Neural cell (in vitro differentiated cells): ENCODE measurements around the gene SLC27A2. TPM values are rescaled to one million over a fixed set of nuclear protein-coding genes. Genes with fewer than 3 reads are reported as not detected.

Experiments used
- H2AFZ ChIP-seq: fragments of 200-600, 300-800 bp; sonication (generic), shearing (Covaris generic); 2 replicates; pipeline ENCODE4 v1.6.0; 2014; ENCODE audit warnings: low read depth, mild to moderate bottlenecking, antibody characterized with exemption, low read length, moderate library complexity
- H3F3A ChIP-seq: fragments of 200-600 bp; shearing (Covaris generic); 2 replicates; pipeline ENCODE4 v1.6.1; 2016; ENCODE audit warnings: mild to moderate bottlenecking, moderate library complexity, mixed read lengths, antibody characterized with exemption, low read length; ENCODE audit not compliant: insufficient read depth, poor library complexity, severe bottlenecking
- H3K27ac ChIP-seq: fragments of 200-600, 300-800 bp; sonication (generic), shearing (Covaris generic); 2 replicates; pipeline ENCODE4 v1.5.1; 2014; ENCODE audit warnings: mild to moderate bottlenecking, low read length, moderate library complexity
- H3K27me3 ChIP-seq: fragments of 300-800, 200-600 bp; sonication (generic), shearing (Covaris generic); 2 replicates; pipeline ENCODE4 v1.6.0; 2014; ENCODE audit warnings: mild to moderate bottlenecking, low read depth, low read length, moderate library complexity; ENCODE audit not compliant: insufficient read depth
- H3K36me3 ChIP-seq: fragments of 300-800, 200-600 bp; sonication (generic), shearing (Covaris generic); 2 replicates; pipeline ENCODE4 v1.5.1; 2014; ENCODE audit warnings: mild to moderate bottlenecking, antibody characterized with exemption, low read length, moderate library complexity; ENCODE audit not compliant: insufficient read depth
- H3K4me2 ChIP-seq: fragments of 300-800, 200-600 bp; sonication (generic), shearing (Covaris generic); 2 replicates; pipeline ENCODE4 v1.6.0; 2014; ENCODE audit warnings: mild to moderate bottlenecking, low read length
- H3K4me3 ChIP-seq: fragments of 300-800, 200-600 bp; sonication (generic), shearing (Covaris generic); 2 replicates; pipeline ENCODE4 v1.5.1; 2014; ENCODE audit warnings: mild to moderate bottlenecking, low read length, moderate library complexity
- H3K79me2 ChIP-seq: fragments of 200-600 bp; shearing (Covaris generic); replicated peaks from 2 replicates; pipeline ENCODE4 v1.6.0; 2014; ENCODE audit warnings: mild to moderate bottlenecking, low read length, moderate library complexity; ENCODE audit not compliant: insufficient read depth
- H3K9ac ChIP-seq: fragments of 300-800, 200-600 bp; sonication (generic), shearing (Covaris generic); 2 replicates; pipeline ENCODE4 v1.6.1; 2016; ENCODE audit warnings: mild to moderate bottlenecking, low read length, mixed read lengths
- H3K9me2 ChIP-seq: fragments of 200-600 bp; shearing (Covaris generic); 2 replicates; pipeline ENCODE4 v1.6.1; 2016; ENCODE audit warnings: mild to moderate bottlenecking, low read length, mixed read lengths; ENCODE audit not compliant: insufficient read depth
- H3K9me3 ChIP-seq: fragments of 200-600, 300-800 bp; sonication (generic), shearing (Covaris generic); 2 replicates; pipeline ENCODE4 v1.6.1; 2016; ENCODE audit warnings: mild to moderate bottlenecking, mixed run types, low read length, moderate library complexity, mixed read lengths
- H4K20me1 ChIP-seq: fragments of 200-600 bp; shearing (Covaris generic); 2 replicates; pipeline ENCODE4 v1.6.1; 2016; ENCODE audit warnings: mild to moderate bottlenecking, mixed run types; ENCODE audit not compliant: insufficient read depth
- CTCF ChIP-seq: fragments of 450-650 bp; IDR thresholded peaks from 2 replicates; pipeline ENCODE4 v1.5.1; 2014; ENCODE audit warnings: antibody characterized with exemption, mild to moderate bottlenecking, moderate library complexity; ENCODE audit not compliant: poor library complexity, severe bottlenecking
- EP300 ChIP-seq: fragments of 450-650 bp; conservative IDR thresholded peaks from 2 replicates; pipeline ENCODE4 v1.6.1; 2014; ENCODE audit warnings: antibody characterized with exemption, mild to moderate bottlenecking, moderate library complexity; ENCODE audit not compliant: poor library complexity, severe bottlenecking
- EZH2 ChIP-seq: fragments of 200-600, 300-800 bp; shearing (Covaris generic), sonication (generic); IDR thresholded peaks from 2 replicates; pipeline ENCODE4 v1.6.1; 2014; ENCODE audit warnings: antibody characterized with exemption, low read length, borderline replicate concordance, mild to moderate bottlenecking; ENCODE audit not compliant: insufficient read depth, poor library complexity, severe bottlenecking
- MXI1 ChIP-seq: fragments of 450-650 bp; conservative IDR thresholded peaks from 2 replicates; pipeline ENCODE4 v1.6.1; 2014; ENCODE audit warnings: antibody characterized with exemption, mild to moderate bottlenecking; ENCODE audit not compliant: poor library complexity, severe bottlenecking
- POLR2AphosphoS5 ChIP-seq: IDR thresholded peaks from 2 replicates; pipeline ENCODE4 v1.6.1; 2012
- RAD21 ChIP-seq: fragments of 450-650 bp; conservative IDR thresholded peaks from 2 replicates; pipeline ENCODE4 v1.6.1; 2014; ENCODE audit warnings: antibody characterized with exemption, mild to moderate bottlenecking, moderate library complexity
- REST ChIP-seq: IDR thresholded peaks from 2 replicates; pipeline ENCODE4 v1.6.1; 2012; ENCODE audit warnings: borderline replicate concordance
- SMC3 ChIP-seq: fragments of 450-650 bp; conservative IDR thresholded peaks from 2 replicates; pipeline ENCODE4 v1.6.1; 2014; ENCODE audit warnings: antibody characterized with exemption, mild to moderate bottlenecking, moderate library complexity; ENCODE audit not compliant: poor library complexity
- TAF1 ChIP-seq: IDR thresholded peaks from 2 replicates; pipeline ENCODE4 v1.6.1; 2012; ENCODE audit warnings: low read depth
- polyA plus RNA-seq: library from polyadenylated mRNA; depleted of rRNA; stranded (reverse); fragments of >200 nt; gene quantifications from 2 replicates; pipeline ENCODE4 v1.2.3, GENCODE V29; 2014

SLC27A2 gene
- polyA plus RNA-seq, 1 donor from 2014 or later: 3.5 TPM

- Histone ChIP-seq H3K9me2 (no peaks in the 10 kb centered on the region), H3K4me2 (no peak overlapping the region), H3F3A (no peaks in the 10 kb centered on the region), H3K27ac (no peak overlapping the region), H3K4me3 (no peak overlapping the region), H3K27me3 (no peaks in the 10 kb centered on the region), H2AFZ (no peak overlapping the region), H3K36me3 (no peaks in the 10 kb centered on the region), H3K79me2 (no peaks in the 10 kb centered on the region), H3K9ac (no peak overlapping the region), H4K20me1 (no peaks in the 10 kb centered on the region), H3K9me3 (no peaks in the 10 kb centered on the region)
- TF ChIP-seq POLR2AphosphoS5: no peak
- no peak for TF ChIP-seq REST
- no peak for TF ChIP-seq CTCF
- no peak for TF ChIP-seq MXI1
- no peak for TF ChIP-seq SMC3
- no peak for TF ChIP-seq EP300
- TF ChIP-seq EZH2: no peak
- no peak for TF ChIP-seq TAF1
- no peak for TF ChIP-seq RAD21
Observed at GRCh38 chr15:50249704-50250103, 67.7 kb downstream of the SLC27A2 start.

GRCh38 chr15:50250760-50251394 is 68.9 kb downstream of the SLC27A2 start:
- Histone ChIP-seq H3K9ac (no peak overlapping the region), H3K36me3 (no peaks in the 10 kb centered on the region), H3K27ac (no peak overlapping the region), H3K9me2 (no peaks in the 10 kb centered on the region), H3K4me3 (no peak overlapping the region), H3K79me2 (no peaks in the 10 kb centered on the region), H2AFZ (no peak overlapping the region), H3K9me3 (no peaks in the 10 kb centered on the region), H3F3A (no peaks in the 10 kb centered on the region), H4K20me1 (no peaks in the 10 kb centered on the region), H3K27me3 (no peaks in the 10 kb centered on the region), H3K4me2 (no peak overlapping the region)
- no peak for TF ChIP-seq EZH2
- no peak for TF ChIP-seq TAF1
- no peak for TF ChIP-seq POLR2AphosphoS5
